GM23338 (cell line): ENCODE results near the gene NRCAM. TPM values are rescaled to one million over a fixed set of nuclear protein-coding genes. Genes with fewer than 3 reads are reported as not detected.

Source experiments
- ATAC-seq: fragments of 200-7000 bp; cut with Tn5 transposase; 3 replicates; pipeline ENCODE4 v1.9.1; 2020
- DNase-seq: peaks from one replicate; pipeline ENCODE4 v3.0.0-alpha.2; 2015; ENCODE audit warnings: low spot score
- H2AFZ ChIP-seq: fragments of 200-600 bp; sonication (generic); 2 replicates; pipeline ENCODE4 v1.8.0; 2016; ENCODE audit warnings: antibody characterized with exemption, mild to moderate bottlenecking, moderate library complexity
- H3F3A ChIP-seq: fragments of 200-600 bp; sonication (generic); replicated peaks from 2 replicates; pipeline ENCODE4 v1.8.0; 2017; ENCODE audit warnings: antibody characterized with exemption, mixed run types, low read depth
- H3K27ac ChIP-seq: fragments of 200-600 bp; sonication (generic); 2 replicates; pipeline ENCODE4 v1.6.1; 2016; ENCODE audit warnings: low read depth
- H3K27me3 ChIP-seq: fragments of 200-600 bp; sonication (generic); 2 replicates; pipeline ENCODE4 v1.8.0; 2016; ENCODE audit warnings: mild to moderate bottlenecking, mixed run types, moderate library complexity; ENCODE audit not compliant: insufficient read depth
- H3K36me3 ChIP-seq: fragments of 200-600 bp; sonication (generic); 2 replicates; pipeline ENCODE4 v1.8.0; 2016; ENCODE audit warnings: mild to moderate bottlenecking; ENCODE audit not compliant: insufficient read depth
- H3K4me1 ChIP-seq: fragments of 200-600 bp; sonication (generic); 2 replicates; pipeline ENCODE4 v1.8.0; 2016; ENCODE audit warnings: mild to moderate bottlenecking, moderate library complexity; ENCODE audit not compliant: insufficient read depth
- H3K4me2 ChIP-seq: fragments of 200-600 bp; sonication (generic); 2 replicates; pipeline ENCODE4 v1.7.1; 2017; ENCODE audit warnings: mixed run types
- H3K4me3 ChIP-seq: fragments of 200-600 bp; sonication (generic); 2 replicates; pipeline ENCODE4 v1.6.1; 2016; ENCODE audit warnings: mixed run types
- H3K79me2 ChIP-seq: fragments of 200-600 bp; sonication (generic); replicated peaks from 2 replicates; pipeline ENCODE4 v1.8.0; 2017; ENCODE audit warnings: mild to moderate bottlenecking; ENCODE audit not compliant: insufficient read depth
- H3K9me2 ChIP-seq: fragments of 200-600 bp; sonication (generic); 2 replicates; pipeline ENCODE4 v1.8.0; 2017; ENCODE audit not compliant: insufficient read depth
- H4K20me1 ChIP-seq: fragments of 200-600 bp; sonication (generic); replicated peaks from 2 replicates; pipeline ENCODE4 v1.8.0; 2017; ENCODE audit warnings: mild to moderate bottlenecking; ENCODE audit not compliant: insufficient read depth
- H3K27ac Mint-ChIP-seq: 2 replicates; pipeline ENCODE4 v1.8.0; 2020; ENCODE audit warnings: inconsistent platforms, mild to moderate bottlenecking, moderate library complexity, mixed read lengths
- H3K27me3 Mint-ChIP-seq: 3 replicates; pipeline ENCODE4 v1.8.0; 2022; ENCODE audit warnings: low read depth, mild to moderate bottlenecking, moderate library complexity, mixed read lengths, inconsistent platforms; ENCODE audit not compliant: insufficient read depth, poor library complexity
- H3K36me3 Mint-ChIP-seq: 3 replicates; pipeline ENCODE4 v1.8.0; 2021; ENCODE audit warnings: low read depth, mild to moderate bottlenecking, inconsistent platforms, moderate library complexity, mixed read lengths
- H3K4me1 Mint-ChIP-seq: 3 replicates; pipeline ENCODE4 v1.8.0; 2020; ENCODE audit warnings: mild to moderate bottlenecking, inconsistent platforms, mixed read lengths
- H3K4me3 Mint-ChIP-seq: 3 replicates; pipeline ENCODE4 v1.8.0; 2021; ENCODE audit warnings: moderate library complexity, mild to moderate bottlenecking, inconsistent platforms, mixed read lengths
- H3K9me3 Mint-ChIP-seq: 3 replicates; pipeline ENCODE4 v1.8.0; 2020; ENCODE audit warnings: moderate library complexity, mild to moderate bottlenecking, inconsistent platforms, mixed read lengths
- CREB1 ChIP-seq: fragments of 250-450 bp; sonication (Bioruptor Pico); IDR thresholded peaks from 2 replicates; pipeline ENCODE4 v1.5.0; 2020; ENCODE audit warnings: low read depth, mild to moderate bottlenecking, moderate library complexity
- CTCF ChIP-seq, 2 experiments: fragments of 200-600 bp in 1 of 2; sonication (generic) in 1 of 2; conservative IDR thresholded peaks; 2 replicates each; pipeline versions ENCODE4 v1.5.1 to v1.6.1; 2016 to 2017; ENCODE audit warnings: antibody characterized with exemption in 2 of 2, low read depth in 2 of 2, mild to moderate bottlenecking in 2 of 2, moderate library complexity in 1 of 2
- EZH2 ChIP-seq: fragments of 200-600 bp; sonication (generic); IDR thresholded peaks from one replicate; pipeline ENCODE4 v1.8.0; 2017; ENCODE audit warnings: antibody characterized with exemption, mild to moderate bottlenecking, low read depth; ENCODE audit not compliant: unreplicated experiment
- EZH2phosphoT487 ChIP-seq: fragments of 200-600 bp; sonication (generic); IDR thresholded peaks from one replicate; pipeline ENCODE4 v1.8.1; 2018; ENCODE audit warnings: antibody characterized with exemption; ENCODE audit not compliant: unreplicated experiment
- JUNB ChIP-seq: IDR thresholded peaks from one replicate; pipeline ENCODE4 v1.6.1; 2016; ENCODE audit warnings: antibody characterized with exemption; ENCODE audit not compliant: unreplicated experiment
- NANOG ChIP-seq: IDR thresholded peaks from 2 replicates; pipeline ENCODE4 v1.6.1; 2016; ENCODE audit warnings: antibody characterized with exemption, borderline replicate concordance
- POLR2AphosphoS5 ChIP-seq: IDR thresholded peaks from 2 replicates; pipeline ENCODE4 v1.6.1; 2016; ENCODE audit warnings: antibody characterized with exemption, low read depth
- REST ChIP-seq: IDR thresholded peaks from one replicate; pipeline ENCODE4 v1.6.1; 2018; ENCODE audit warnings: antibody characterized with exemption; ENCODE audit not compliant: unreplicated experiment
- STAT1 ChIP-seq: IDR thresholded peaks from one replicate; pipeline ENCODE4 v1.6.1; 2016; ENCODE audit warnings: antibody characterized with exemption; ENCODE audit not compliant: unreplicated experiment
- ZNF114 ChIP-seq: fragments of 250-450 bp; sonication (Bioruptor Pico); IDR thresholded peaks from 2 replicates; pipeline ENCODE4 v1.5.0; 2020; ENCODE audit warnings: mild to moderate bottlenecking, moderate library complexity
- ZNF331 ChIP-seq: fragments of 250-450 bp; sonication (Bioruptor Pico); IDR thresholded peaks from 2 replicates; pipeline ENCODE4 v1.5.0; 2020; ENCODE audit warnings: low read depth, mild to moderate bottlenecking, moderate library complexity
- ZNF462 ChIP-seq: fragments of 250-450 bp; sonication (Bioruptor Pico); IDR thresholded peaks from 2 replicates; pipeline ENCODE4 v1.5.0; 2020; ENCODE audit warnings: mild to moderate bottlenecking, moderate library complexity
- polyA plus RNA-seq: library from polyadenylated mRNA; unstranded; fragments of >200 nt; fragmentation: Nextera tagmentation; extraction: Ambion mirVana; gene quantifications from 2 replicates; pipeline ENCODE4 v1.2.1, GENCODE V29; 2016
- total RNA-seq: library from RNA; depleted of rRNA; stranded (reverse); fragments of >200 nt; shearing (Covaris generic); gene quantifications from 2 replicates; pipeline ENCODE4 v1.2.3, GENCODE V29; 2014
- TF ChIP-seq, protein P1 (sequence below): IDR thresholded peaks from 2 replicates; pipeline ENCODE4 v1.6.1; 2016; ENCODE audit warnings: antibody characterized with exemption

Gene NRCAM
- total and polyA plus RNA-seq, 2 experiments from 2014 or later: 2.5 to 6.8 TPM

DNA sequence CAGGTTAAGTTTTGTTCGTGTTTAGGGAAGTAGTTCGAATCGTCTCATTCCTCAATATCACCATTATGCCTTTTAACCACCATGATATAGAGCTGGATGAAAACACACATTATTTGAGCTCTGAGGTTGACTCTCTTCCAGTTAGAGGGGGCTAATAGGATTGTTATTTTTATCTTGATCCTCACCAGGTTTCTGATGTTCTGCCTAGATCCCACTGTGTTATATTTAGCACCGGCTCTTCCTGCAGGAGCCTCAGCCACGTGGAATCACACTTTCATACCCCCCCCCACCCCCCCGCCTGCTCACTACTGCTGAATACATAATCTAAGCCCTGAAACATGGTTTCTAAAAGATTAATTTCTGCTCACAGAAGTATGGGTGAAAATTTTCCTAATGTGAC, 88.3 kb downstream of the NRCAM start:
- ATAC-seq (no peak), DNase-seq (no peak)
- H3K36me3 ChIP-seq: no peaks in the 10 kb centered on the region
- H3K4me2 ChIP-seq: no peak overlapping the region
- no peaks in the 10 kb centered on the region for H4K20me1 ChIP-seq
- Mint-ChIP-seq H3K27ac (no peak overlapping the region), H3K36me3 (no peaks in the 10 kb centered on the region), H3K4me3 (no peak overlapping the region), H3K4me1 (no peaks in the 10 kb centered on the region), H3K9me3 (no peaks in the 10 kb centered on the region), H3K27me3 (no peaks in the 10 kb centered on the region)
- TF ChIP-seq CREB1 (CRISPR knock-in tag): no peak
- no peak for TF ChIP-seq CTCF (conservative IDR thresholded peaks at IDR 0.05; ENCODE audit: low read depth in 2 of 2)
- TF ChIP-seq, protein P1, sequence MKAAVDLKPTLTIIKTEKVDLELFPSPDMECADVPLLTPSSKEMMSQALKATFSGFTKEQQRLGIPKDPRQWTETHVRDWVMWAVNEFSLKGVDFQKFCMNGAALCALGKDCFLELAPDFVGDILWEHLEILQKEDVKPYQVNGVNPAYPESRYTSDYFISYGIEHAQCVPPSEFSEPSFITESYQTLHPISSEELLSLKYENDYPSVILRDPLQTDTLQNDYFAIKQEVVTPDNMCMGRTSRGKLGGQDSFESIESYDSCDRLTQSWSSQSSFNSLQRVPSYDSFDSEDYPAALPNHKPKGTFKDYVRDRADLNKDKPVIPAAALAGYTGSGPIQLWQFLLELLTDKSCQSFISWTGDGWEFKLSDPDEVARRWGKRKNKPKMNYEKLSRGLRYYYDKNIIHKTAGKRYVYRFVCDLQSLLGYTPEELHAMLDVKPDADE: no peak
- no peak for TF ChIP-seq EZH2
- no peak for TF ChIP-seq ZNF462 (CRISPR knock-in tag)
- no peak for TF ChIP-seq JUNB
- TF ChIP-seq STAT1: no peak
- no peak for TF ChIP-seq EZH2phosphoT487
- TF ChIP-seq POLR2AphosphoS5: no peak
- TF ChIP-seq ZNF114 (CRISPR knock-in tag): no peak
- TF ChIP-seq ZNF331 (CRISPR knock-in tag): no peak
- TF ChIP-seq NANOG: no peak
- TF ChIP-seq REST: no peak
- H3K27ac ChIP-seq: no peak overlapping the region
- no peak overlapping the region for H2AFZ ChIP-seq
- no peaks in the 10 kb centered on the region for H3K79me2 ChIP-seq
- no peaks in the 10 kb centered on the region for H3F3A ChIP-seq
- H3K4me1 ChIP-seq: no peaks in the 10 kb centered on the region
- no peak overlapping the region for H3K4me3 ChIP-seq
- no peaks in the 10 kb centered on the region for H3K9me2 ChIP-seq
- H3K27me3 ChIP-seq: no peaks in the 10 kb centered on the region
